T-helper 1 cell treated with Interleukin-12 subunit alpha and Interleukin-12 subunit beta and Interleukin-4 antibody, amounts not matched to agents 30 μg/mL and 1 μg/mL, for 36 hours (primary cell): ENCODE measurements around the gene TMEM183A.
A peak's percentile ranks its signal among the peaks of the same experiment; 100 is the strongest.

Experiments used
- H3K27ac Mint-ChIP-seq: one replicate; pipeline ENCODE4 v1.8.0; 2021; ENCODE audit warnings: mild to moderate bottlenecking, mixed read lengths
- H3K27me3 Mint-ChIP-seq: one replicate; pipeline ENCODE4 v1.8.0; 2021; ENCODE audit warnings: low read depth, mixed read lengths
- H3K36me3 Mint-ChIP-seq: one replicate; pipeline ENCODE4 v1.8.0; 2021; ENCODE audit warnings: low read depth, mixed read lengths
- H3K4me1 Mint-ChIP-seq: one replicate; pipeline ENCODE4 v1.8.0; 2021; ENCODE audit warnings: low read depth, mixed read lengths
- H3K4me3 Mint-ChIP-seq: one replicate; pipeline ENCODE4 v1.8.0; 2021; ENCODE audit warnings: mild to moderate bottlenecking, moderate library complexity, mixed read lengths
- H3K9me3 Mint-ChIP-seq: one replicate; pipeline ENCODE4 v1.8.0; 2021; ENCODE audit warnings: mixed read lengths

TMEM183A gene

DNA sequence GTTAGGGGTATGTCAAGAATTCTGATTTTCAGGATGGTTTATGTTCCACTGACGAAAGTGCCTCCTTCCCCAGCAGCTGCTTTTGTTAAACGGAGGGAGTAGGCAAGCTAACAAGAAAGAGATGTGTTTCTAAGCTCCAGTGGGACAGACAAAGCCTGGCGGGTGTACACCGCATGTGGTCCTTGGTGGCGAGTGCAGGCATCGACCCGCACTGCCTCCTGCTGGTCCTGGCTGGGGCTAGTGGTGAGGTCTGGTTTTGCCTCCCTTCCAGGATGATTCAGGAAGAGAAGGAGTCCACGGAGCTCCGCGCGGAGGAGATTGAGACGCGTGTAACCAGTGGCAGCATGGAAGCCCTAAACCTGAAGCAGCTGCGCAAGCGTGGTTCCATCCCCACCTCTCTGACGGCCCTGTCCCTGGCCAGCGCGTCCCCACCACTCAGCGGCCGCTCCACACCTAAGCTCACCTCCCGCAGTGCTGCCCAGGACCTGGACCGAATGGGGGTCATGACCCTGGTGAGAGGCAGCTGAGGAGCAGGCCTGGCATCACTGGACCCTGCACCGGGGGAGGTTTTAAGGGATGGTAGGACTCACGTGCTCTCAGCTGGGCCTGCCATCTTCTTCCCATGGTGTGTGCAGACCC, 48.1 kb downstream of the TMEM183A start:
- H3K36me3 Mint-ChIP-seq = peaks cover 7% of the 10 kb centered on the region
- H3K9me3 Mint-ChIP-seq = no peaks in the 10 kb centered on the region
- H3K4me3 Mint-ChIP-seq = no peak overlapping the region
- no peaks in the 10 kb centered on the region for H3K27me3 Mint-ChIP-seq
- no peaks in the 10 kb centered on the region for H3K4me1 Mint-ChIP-seq
- H3K27ac Mint-ChIP-seq = no peak overlapping the region

DNA sequence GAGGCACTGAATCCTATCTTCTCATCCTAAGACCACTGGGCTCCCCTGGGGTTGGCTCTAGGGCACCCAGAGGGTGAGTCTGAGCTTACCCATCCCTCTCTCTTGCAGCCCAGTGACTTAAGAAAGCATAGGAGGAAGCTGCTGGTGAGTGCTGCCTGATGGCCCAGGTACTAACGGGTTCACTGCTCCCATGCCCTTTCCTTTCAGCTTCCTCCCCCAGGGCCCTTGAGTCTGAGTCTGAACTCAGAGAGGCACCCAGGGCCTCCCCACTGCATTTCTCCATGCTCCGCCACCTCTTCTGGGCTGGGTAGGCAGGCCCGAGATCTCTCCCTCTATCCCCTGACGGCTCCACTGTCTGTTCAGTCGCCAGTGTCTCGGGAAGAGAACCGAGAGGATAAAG, 48.8 kb downstream of the TMEM183A start:
- peaks cover 9% of the 10 kb centered on the region for H3K36me3 Mint-ChIP-seq
- no peaks in the 10 kb centered on the region for H3K9me3 Mint-ChIP-seq
- no peak overlapping the region for H3K27ac Mint-ChIP-seq
- no peaks in the 10 kb centered on the region for H3K27me3 Mint-ChIP-seq
- no peak overlapping the region for H3K4me3 Mint-ChIP-seq
- H3K4me1 Mint-ChIP-seq = no peaks in the 10 kb centered on the region

DNA sequence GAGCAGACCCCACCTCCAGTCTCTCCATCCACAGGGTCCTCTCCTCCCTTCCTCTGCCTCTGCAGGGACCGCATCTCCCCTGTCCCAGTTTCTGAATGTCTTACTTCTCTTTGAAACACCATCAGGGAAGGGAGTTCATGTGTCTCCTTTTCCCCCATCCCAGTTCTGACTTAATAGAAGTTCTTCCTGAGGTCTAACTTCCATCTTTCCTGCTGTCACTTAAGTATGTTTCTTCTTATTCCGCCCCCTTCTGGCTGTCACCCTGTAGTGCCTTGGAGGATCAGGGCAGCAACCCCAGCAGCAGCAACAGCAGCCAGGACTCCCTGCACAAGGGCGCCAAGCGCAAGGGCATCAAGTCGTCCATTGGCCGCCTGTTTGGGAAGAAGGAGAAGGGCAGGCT, 49.3 kb downstream of the TMEM183A start:
- no peak overlapping the region for H3K27ac Mint-ChIP-seq
- no peaks in the 10 kb centered on the region for H3K27me3 Mint-ChIP-seq
- H3K4me1 Mint-ChIP-seq = no peaks in the 10 kb centered on the region
- H3K36me3 Mint-ChIP-seq = peaks cover 9% of the 10 kb centered on the region
- no peaks in the 10 kb centered on the region for H3K9me3 Mint-ChIP-seq
- H3K4me3 Mint-ChIP-seq = no peak overlapping the region

DNA sequence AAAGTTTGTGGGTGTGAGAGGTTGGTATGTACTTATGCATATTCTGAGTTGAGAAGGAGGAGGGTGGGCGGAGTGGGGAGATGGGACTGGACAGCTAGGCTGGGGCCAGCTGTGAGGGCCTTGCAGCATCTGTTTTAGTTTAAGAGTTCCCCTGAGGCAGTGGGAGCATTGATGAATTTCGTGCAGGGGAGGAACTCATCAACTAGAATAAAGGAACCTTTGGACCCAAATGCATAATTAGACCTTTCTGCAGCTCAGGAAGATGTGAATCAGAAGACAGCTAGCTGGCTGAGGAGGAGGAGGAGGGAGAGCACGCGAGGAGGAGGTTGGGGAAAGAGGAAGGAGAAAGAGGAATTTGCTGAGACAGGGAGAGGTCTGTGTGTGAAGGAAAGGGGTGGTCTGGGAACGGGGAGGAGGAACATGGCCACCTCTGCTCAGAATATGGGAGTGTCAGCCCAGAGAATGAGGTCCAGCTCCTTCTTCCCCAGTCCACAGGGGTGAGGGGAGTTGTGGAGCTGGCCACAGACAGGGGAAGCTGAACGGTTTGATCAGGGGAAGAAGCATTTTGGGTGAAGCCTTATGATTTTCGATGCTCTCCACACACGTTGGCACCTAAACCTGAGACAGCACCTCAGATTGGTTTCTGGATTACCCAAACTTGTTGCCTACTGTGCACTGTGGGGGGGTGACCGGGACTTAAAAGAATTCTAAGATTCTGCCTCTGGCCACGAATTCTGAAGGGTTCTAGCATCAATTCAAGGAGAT, 50.9 kb downstream of the TMEM183A start:
- Mint-ChIP-seq H3K9me3 (no peaks in the 10 kb centered on the region), H3K4me3 (no peak overlapping the region), H3K27ac (no peak overlapping the region), H3K4me1 (no peaks in the 10 kb centered on the region), H3K27me3 (no peaks in the 10 kb centered on the region), H3K36me3 (peaks cover 8% of the 10 kb centered on the region)

DNA sequence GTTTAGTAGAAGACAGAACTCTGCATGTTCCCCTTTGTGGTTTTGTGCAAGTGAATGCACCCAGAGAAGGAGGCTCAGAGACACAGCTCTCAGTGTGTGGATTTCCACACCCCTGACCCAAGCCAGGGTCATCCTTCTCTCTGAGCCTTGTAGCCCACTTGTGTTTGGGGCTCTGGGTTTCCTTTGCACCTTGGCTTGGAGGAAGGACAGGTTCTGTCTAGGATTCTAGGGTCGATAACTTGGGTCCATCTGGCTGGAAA, 51.4 kb downstream of the TMEM183A start:
- Mint-ChIP-seq H3K4me3 (no peak overlapping the region), H3K9me3 (no peaks in the 10 kb centered on the region), H3K27me3 (no peaks in the 10 kb centered on the region), H3K36me3 (peaks cover 8% of the 10 kb centered on the region), H3K27ac (no peak overlapping the region), H3K4me1 (no peaks in the 10 kb centered on the region)

DNA sequence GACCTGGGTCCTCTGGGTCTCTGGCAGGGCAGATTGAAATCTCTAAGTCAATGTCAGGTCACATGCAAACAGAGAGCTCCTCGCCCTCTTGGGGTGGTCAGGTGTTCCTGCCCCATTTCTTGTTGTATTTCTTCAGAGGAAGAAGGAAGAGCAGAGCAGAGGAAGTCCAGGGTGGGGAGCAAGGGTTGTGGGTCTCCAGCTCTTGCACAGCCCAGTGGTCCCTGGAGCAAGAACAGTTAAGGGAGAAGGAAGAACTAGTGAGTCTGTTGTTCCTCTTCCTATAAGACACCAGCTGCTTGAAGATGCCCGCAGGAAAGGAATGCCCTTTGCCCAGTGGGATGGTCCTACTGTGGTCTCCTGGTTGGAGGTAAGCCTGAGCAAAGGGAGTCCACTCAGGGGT, 52.3 kb downstream of the TMEM183A start:
- Mint-ChIP-seq H3K36me3 (peaks cover 8% of the 10 kb centered on the region), H3K27me3 (no peaks in the 10 kb centered on the region), H3K4me1 (no peaks in the 10 kb centered on the region), H3K4me3 (no peak overlapping the region), H3K27ac (no peak overlapping the region), H3K9me3 (no peaks in the 10 kb centered on the region)

DNA sequence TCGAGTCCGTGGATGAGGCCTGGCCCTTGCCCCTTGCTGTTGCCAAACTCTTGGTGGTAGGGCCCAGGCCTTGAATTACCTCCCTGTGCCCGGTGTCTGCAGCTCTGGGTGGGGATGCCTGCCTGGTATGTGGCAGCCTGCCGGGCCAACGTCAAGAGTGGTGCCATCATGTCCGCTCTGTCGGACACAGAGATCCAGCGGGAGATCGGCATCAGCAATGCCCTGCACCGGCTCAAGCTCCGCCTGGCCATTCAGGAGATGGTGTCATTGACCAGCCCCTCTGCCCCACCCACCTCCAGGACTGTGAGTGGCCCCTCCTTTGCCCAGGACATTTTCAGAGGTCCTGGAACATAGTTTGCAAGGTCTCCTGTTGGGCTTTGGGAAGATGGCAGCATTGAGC, 52.9 kb downstream of the TMEM183A start:
- H3K4me3 Mint-ChIP-seq = no peak overlapping the region
- H3K27ac Mint-ChIP-seq = no peak overlapping the region
- H3K9me3 Mint-ChIP-seq = no peaks in the 10 kb centered on the region
- peaks cover 8% of the 10 kb centered on the region for H3K36me3 Mint-ChIP-seq
- no peaks in the 10 kb centered on the region for H3K4me1 Mint-ChIP-seq
- H3K27me3 Mint-ChIP-seq = no peaks in the 10 kb centered on the region

DNA sequence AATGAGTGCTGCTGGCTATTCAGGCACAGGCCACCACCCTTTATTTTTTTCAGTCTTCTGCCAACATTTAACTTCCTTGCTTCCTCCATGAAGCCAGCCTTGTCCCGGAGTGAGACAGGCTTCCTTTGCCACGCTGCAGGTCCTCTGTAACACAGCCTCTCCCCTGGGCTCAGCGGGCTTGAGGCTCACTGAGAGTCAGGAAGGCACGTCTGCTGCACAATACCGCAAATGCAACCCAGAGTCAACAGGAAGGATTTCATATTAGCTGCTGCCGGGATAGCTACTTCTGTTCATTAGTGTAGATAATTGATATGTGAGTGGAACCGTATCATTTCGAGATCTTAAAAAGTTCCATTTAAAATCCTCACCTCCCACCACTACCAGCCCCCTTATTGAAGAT, 56.1 kb downstream of the TMEM183A start:
- no peak overlapping the region for H3K4me3 Mint-ChIP-seq
- H3K36me3 Mint-ChIP-seq = peaks cover 6% of the 10 kb centered on the region
- H3K27me3 Mint-ChIP-seq = no peaks in the 10 kb centered on the region
- no peaks in the 10 kb centered on the region for H3K9me3 Mint-ChIP-seq
- H3K27ac Mint-ChIP-seq = no peak overlapping the region
- H3K4me1 Mint-ChIP-seq = no peaks in the 10 kb centered on the region

DNA sequence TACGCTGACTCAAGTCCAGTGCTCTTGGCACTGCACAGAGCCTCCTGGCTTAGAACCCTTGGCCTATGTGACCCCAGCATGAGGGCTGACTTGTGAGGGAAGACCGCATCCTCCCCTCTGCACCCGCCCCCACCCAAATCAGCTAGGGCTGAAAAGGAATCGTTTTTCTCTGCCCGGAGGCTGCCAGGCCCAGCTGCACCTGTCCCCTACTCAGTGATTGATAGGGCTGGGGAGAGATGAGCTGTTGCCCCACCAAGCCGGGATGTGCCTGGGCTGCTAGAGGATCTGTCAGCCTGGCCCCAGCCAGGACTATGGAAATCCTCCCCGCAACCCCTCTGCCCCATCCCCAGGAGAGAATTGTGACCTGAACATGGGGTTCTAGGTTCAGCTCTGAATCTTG, 58.0 kb downstream of the TMEM183A start:
- Mint-ChIP-seq H3K9me3 (no peaks in the 10 kb centered on the region), H3K27me3 (no peaks in the 10 kb centered on the region), H3K36me3 (peaks cover 12% of the 10 kb centered on the region), H3K4me1 (no peaks in the 10 kb centered on the region), H3K27ac (no peak overlapping the region), H3K4me3 (no peak overlapping the region)

DNA sequence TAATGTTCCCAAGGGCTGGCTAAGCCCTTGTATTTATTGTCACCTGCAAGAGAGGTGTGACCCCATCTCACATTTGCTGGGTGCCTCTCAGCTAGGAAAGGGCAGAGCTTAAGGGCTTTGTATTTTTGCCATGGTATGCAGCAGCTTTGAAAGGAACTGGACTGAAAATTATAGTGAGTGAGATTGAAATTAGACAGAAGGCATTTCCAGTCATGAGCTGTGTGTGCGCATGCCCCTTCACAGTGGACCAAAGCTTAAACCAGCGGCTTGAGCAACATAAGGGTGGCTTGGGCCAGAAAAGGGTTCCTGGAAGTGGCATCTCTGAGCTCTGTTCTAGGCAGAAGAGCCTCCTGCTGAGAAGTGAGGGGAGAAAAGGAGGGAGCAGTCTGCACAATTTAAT, 58.8 kb downstream of the TMEM183A start:
- Mint-ChIP-seq H3K4me3 (no peak overlapping the region), H3K27ac (no peak overlapping the region), H3K36me3 (peaks cover 9% of the 10 kb centered on the region), H3K27me3 (no peaks in the 10 kb centered on the region), H3K9me3 (no peaks in the 10 kb centered on the region), H3K4me1 (no peaks in the 10 kb centered on the region)

DNA sequence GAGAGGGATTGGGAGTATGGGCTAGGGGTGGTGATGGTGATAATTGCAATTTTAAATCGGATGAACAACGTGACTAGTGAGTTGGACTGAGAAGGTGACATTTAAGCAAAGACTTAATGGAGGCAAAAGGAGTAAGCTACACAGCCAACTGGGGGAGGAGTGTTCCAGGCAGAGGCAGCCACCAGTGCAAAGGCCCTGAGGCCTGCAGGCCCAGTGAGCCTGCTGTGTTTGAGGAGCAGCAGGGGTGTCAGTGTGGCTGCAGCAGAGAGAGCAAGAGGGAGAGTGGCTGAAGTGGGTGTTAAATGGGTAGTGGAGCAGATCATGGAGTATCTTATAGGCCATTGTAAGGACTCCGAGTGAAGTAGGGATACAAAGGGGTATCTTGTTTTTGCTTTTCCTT, 59.8 kb downstream of the TMEM183A start:
- no peaks in the 10 kb centered on the region for H3K4me1 Mint-ChIP-seq
- no peak overlapping the region for H3K27ac Mint-ChIP-seq
- no peak overlapping the region for H3K4me3 Mint-ChIP-seq
- H3K36me3 Mint-ChIP-seq = peaks cover 12% of the 10 kb centered on the region
- H3K27me3 Mint-ChIP-seq = no peaks in the 10 kb centered on the region
- no peaks in the 10 kb centered on the region for H3K9me3 Mint-ChIP-seq

DNA sequence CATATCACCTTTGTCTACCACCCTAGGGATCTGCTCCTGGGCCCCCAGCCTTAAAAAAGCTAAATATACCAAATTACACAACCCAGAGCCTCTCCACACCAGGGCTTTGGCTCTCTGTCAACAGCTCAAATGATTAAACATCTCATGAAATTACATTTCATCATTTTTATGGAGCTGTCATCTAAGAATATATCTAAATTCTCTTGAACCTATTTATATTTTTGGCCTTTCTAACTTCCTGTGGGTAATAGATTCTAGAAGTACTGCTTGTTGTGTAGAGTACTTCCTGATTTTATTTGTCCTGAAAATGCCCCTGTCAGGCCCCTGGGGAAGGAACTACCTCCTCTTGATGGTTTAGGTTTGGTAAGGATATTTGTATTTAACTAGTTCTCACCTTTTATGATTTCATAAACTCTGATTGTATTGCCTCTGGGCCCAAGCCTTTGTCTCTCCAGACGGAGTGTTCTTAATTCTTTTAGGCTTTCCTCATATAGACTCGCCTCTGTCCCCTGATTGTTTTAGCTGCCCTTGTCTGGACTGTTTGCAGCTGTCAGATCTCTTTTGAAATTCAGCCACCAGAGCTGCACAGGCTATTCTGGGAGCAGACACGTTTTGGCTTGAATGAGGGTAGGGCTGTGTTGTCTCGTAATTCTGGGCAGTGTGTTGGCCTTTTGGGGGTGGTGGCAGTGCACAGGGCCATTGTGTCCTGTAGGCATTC, 62.0 kb downstream of the TMEM183A start:
- peaks cover 10% of the 10 kb centered on the region for H3K27me3 Mint-ChIP-seq
- H3K4me1 Mint-ChIP-seq = no peaks in the 10 kb centered on the region
- H3K27ac Mint-ChIP-seq = peak overlapping the region; percentile 14
- no peak overlapping the region for H3K4me3 Mint-ChIP-seq
- H3K9me3 Mint-ChIP-seq = no peaks in the 10 kb centered on the region
- H3K36me3 Mint-ChIP-seq = peaks cover 13% of the 10 kb centered on the region

DNA sequence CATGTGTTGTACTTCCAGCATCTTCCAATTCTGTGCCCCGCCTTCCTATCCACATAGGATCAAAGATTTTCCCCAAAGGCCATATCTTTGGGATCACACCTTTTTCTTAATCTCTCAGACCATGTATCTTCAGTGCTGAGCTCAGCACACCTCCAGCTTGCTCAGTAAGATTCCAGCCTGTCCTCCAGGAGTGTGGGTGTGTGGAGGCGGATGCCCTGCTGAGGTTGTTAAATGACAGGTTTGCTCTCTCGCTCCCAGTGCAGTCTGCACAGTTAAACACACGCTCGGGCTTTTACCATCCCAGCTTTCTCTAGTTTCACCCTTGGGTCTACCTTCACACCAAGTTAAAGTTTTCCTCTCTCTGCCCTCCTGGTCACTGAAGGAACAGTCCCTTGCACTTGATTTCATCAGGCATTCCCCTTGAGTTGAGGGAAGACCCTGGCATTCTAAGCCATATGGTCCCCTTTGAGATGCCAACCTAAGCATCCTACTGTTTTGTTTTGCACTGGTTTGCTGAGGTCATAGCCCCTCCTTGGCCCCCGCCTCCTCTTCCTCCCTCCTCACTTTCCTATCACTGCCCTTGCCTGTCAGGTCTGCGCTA, 64.9 kb downstream of the TMEM183A start:
- Mint-ChIP-seq H3K4me3 (no peak overlapping the region), H3K27me3 (peaks cover 15% of the 10 kb centered on the region), H3K27ac (no peak overlapping the region), H3K4me1 (peaks cover 5% of the 10 kb centered on the region), H3K9me3 (no peaks in the 10 kb centered on the region), H3K36me3 (peaks cover 15% of the 10 kb centered on the region)

DNA sequence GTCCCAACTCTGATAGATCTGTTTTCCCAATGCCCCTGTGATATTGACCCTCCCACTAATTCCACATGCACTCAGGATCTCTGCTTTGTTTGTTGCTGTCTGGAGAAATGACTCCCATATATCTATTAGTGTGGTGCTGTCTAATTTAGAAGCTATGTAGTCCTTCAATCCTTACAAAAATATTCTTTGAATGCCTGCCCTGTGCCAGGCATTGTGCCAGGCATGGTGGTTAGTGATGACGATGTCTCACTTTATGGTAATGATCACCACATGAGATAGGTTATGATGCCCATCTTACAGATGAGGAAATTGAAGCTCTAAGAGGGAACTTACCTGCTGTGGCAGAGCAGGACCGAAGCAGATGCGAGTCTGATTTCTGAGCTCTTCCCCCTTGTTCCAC, 65.7 kb downstream of the TMEM183A start:
- Mint-ChIP-seq H3K9me3 (no peaks in the 10 kb centered on the region), H3K27ac (no peak overlapping the region), H3K4me3 (no peak overlapping the region), H3K27me3 (peaks cover 15% of the 10 kb centered on the region), H3K36me3 (peaks cover 15% of the 10 kb centered on the region), H3K4me1 (peaks cover 5% of the 10 kb centered on the region)

DNA sequence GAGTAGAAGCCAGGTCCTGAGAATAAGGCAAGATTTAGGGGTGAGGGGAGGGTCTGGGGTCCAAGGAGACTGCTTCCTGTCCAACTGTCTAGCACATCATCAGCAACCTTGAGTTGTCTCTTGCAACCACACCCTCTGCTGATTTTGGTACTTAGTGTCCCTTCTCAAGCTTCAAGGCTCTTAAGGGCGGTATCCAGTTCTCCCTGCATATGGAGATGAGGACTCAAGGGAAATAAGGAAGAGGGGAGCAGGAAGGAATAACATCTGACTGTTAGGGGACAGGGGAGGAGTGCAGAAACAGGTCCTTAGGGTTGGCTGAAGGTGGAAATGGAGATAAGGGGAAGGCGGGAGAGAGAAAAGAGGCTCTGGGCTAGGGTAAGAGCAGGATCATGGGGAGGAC, 66.3 kb downstream of the TMEM183A start:
- H3K27ac Mint-ChIP-seq = no peak overlapping the region
- no peak overlapping the region for H3K4me3 Mint-ChIP-seq
- H3K9me3 Mint-ChIP-seq = no peaks in the 10 kb centered on the region
- H3K27me3 Mint-ChIP-seq = peaks cover 15% of the 10 kb centered on the region
- H3K36me3 Mint-ChIP-seq = peaks cover 14% of the 10 kb centered on the region
- H3K4me1 Mint-ChIP-seq = peaks cover 5% of the 10 kb centered on the region
